A549 (cell line): ENCODE measurements around the gene ABCC2. TPM values are rescaled to one million over a fixed set of nuclear protein-coding genes. Genes with fewer than 3 reads are reported as not detected.

Experiments used
- ATAC-seq, 2 experiments: fragments of 200-7000 bp in 1 of 2; fragments of >200 bp in 1 of 2; cut with Nextera tagmentation in 1 of 2; cut with Tn5 transposase in 1 of 2; 3 replicates each; pipeline versions ENCODE4 v1.8.0 to v1.9.1; 2018 to 2020; ENCODE audit warnings: mild to moderate bottlenecking in 1 of 2, moderate library complexity in 1 of 2
- CTCF ChIA-PET: fragments of 300-600 bp; sonication (Branson Sonifier 250); formaldehyde crosslinking; extraction: SDS; loops from one replicate; lab custom pipeline; 2021; ENCODE audit warnings: antibody characterized with exemption, inconsistent platforms; lab: Yijun Ruan, JAX
- POLR2A ChIA-PET: fragments of 350-600 bp; formaldehyde crosslinking; extraction: SDS; loops from one replicate; lab custom pipeline; 2021; ENCODE audit warnings: antibody characterized with exemption, inconsistent platforms; lab: Yijun Ruan, JAX
- DNase-seq, 2 experiments: peaks; one replicate each; pipeline versions ENCODE4 v3.0.0 to v3.0.0-alpha.2; 2011 to 2016; ENCODE audit warnings: low read depth in 1 of 2, low spot score in 1 of 2
- FAIRE-seq: peaks from 2 replicates; lab custom pipeline; 2011; peaks lifted over from hg19 to GRCh38; lab: Jason Lieb, UNC
- H3K27ac ChIP-seq, 2 experiments: fragments of >200 bp; sonication (Bioruptor Twin); formaldehyde crosslinking; 3 replicates each; pipeline ENCODE4 v1.5.1; 2016 to 2017
- H3K4me1 ChIP-seq: fragments of >200 bp; sonication (Bioruptor Twin); formaldehyde crosslinking; 3 replicates; pipeline ENCODE4 v1.6.1; 2016
- H3K4me2 ChIP-seq: fragments of >200 bp; sonication (Bioruptor Twin); formaldehyde crosslinking; 3 replicates; pipeline ENCODE4 v1.6.1; 2016
- H3K4me3 ChIP-seq: fragments of >200 bp; sonication (Bioruptor Twin); formaldehyde crosslinking; 3 replicates; pipeline ENCODE4 v1.5.1; 2016
- H3K9me3 ChIP-seq: fragments of >200 bp; sonication (Bioruptor Twin); formaldehyde crosslinking; 3 replicates; pipeline ENCODE4 v1.6.1; 2016
- CBX8 ChIP-seq: fragments of 200-600 bp; sonication (generic); IDR thresholded peaks from 2 replicates; pipeline ENCODE4 v1.6.1; 2016
- CEBPB ChIP-seq, 2 experiments: fragments of >200 bp in 1 of 2; sonication (Bioruptor Twin) in 1 of 2; formaldehyde crosslinking in 1 of 2; IDR thresholded peaks; 2 replicates each; pipeline ENCODE4 v1.6.1; 2012 to 2016
- EHMT2 ChIP-seq: fragments of 200-600 bp; sonication (generic); IDR thresholded peaks from 2 replicates; pipeline ENCODE4 v1.6.1; 2016; ENCODE audit warnings: antibody characterized with exemption, low read depth, mild to moderate bottlenecking, moderate library complexity
- GATA3 ChIP-seq: IDR thresholded peaks from 2 replicates; pipeline ENCODE4 v1.6.1; 2012; ENCODE audit warnings: borderline replicate concordance
- HDAC2 ChIP-seq: fragments of 200-600 bp; sonication (generic); IDR thresholded peaks from 2 replicates; pipeline ENCODE4 v1.6.1; 2016
- HEYL ChIP-seq: fragments of 250-450 bp; sonication (Bioruptor Pico); IDR thresholded peaks from 2 replicates; pipeline ENCODE4 v1.8.0; 2021; ENCODE audit warnings: mild to moderate bottlenecking, moderate library complexity
- HOXA7 ChIP-seq: fragments of 250-450 bp; sonication (Bioruptor Pico); IDR thresholded peaks from 2 replicates; pipeline ENCODE4 v1.5.0; 2020; ENCODE audit warnings: mild to moderate bottlenecking, moderate library complexity
- JUN ChIP-seq, 2 experiments: fragments of >200 bp; sonication (Bioruptor Twin); formaldehyde crosslinking; IDR thresholded peaks; 2 replicates in 1 of 2; 3 replicates in 1 of 2; pipeline ENCODE4 v1.6.1; 2016 to 2017
- MAFK ChIP-seq: fragments of 450-650 bp; IDR thresholded peaks from 2 replicates; pipeline ENCODE4 v1.6.1; 2014; ENCODE audit not compliant: partially characterized antibody
- MYC ChIP-seq: IDR thresholded peaks from 2 replicates; pipeline ENCODE4 v1.6.1; 2012; ENCODE audit warnings: mild to moderate bottlenecking, inconsistent platforms, low read length, improper control_type of control experiment, borderline replicate concordance
- NFE2L2 ChIP-seq: fragments of 150-350 bp; conservative IDR thresholded peaks from 2 replicates; pipeline ENCODE4 v1.6.1; 2014; ENCODE audit warnings: low read length
- NPAS2 ChIP-seq: fragments of 250-450 bp; sonication (Bioruptor Pico); IDR thresholded peaks from 2 replicates; pipeline ENCODE4 v1.8.0; 2022; ENCODE audit warnings: mild to moderate bottlenecking, moderate library complexity, borderline replicate concordance
- NR3C1 ChIP-seq: fragments of >200 bp; sonication (Bioruptor Twin); formaldehyde crosslinking; IDR thresholded peaks from 3 replicates; pipeline ENCODE4 v1.6.1; 2017
- POLR2A ChIP-seq: IDR thresholded peaks from 2 replicates; pipeline ENCODE4 v1.6.1; 2012; ENCODE audit warnings: mild to moderate bottlenecking, low read length
- POLR2AphosphoS2 ChIP-seq: conservative IDR thresholded peaks from 2 replicates; pipeline ENCODE4 v1.6.1; 2012; ENCODE audit warnings: low read length, improper control_type of control experiment, inconsistent platforms
- RAD21 ChIP-seq, 2 experiments: fragments of >200 bp in 1 of 2; sonication (Bioruptor Twin) in 1 of 2; formaldehyde crosslinking in 1 of 2; IDR thresholded peaks in 1 of 2; conservative IDR thresholded peaks in 1 of 2; 2 replicates in 1 of 2; 3 replicates in 1 of 2; pipeline ENCODE4 v1.6.1; 2012 to 2018; ENCODE audit warnings: inconsistent platforms in 1 of 2
- RARB ChIP-seq: fragments of 250-450 bp; sonication (Bioruptor Pico); IDR thresholded peaks from 2 replicates; pipeline ENCODE4 v1.8.0; 2021; ENCODE audit warnings: mild to moderate bottlenecking, moderate library complexity
- SMC3 ChIP-seq: fragments of >200 bp; sonication (Bioruptor Twin); formaldehyde crosslinking; IDR thresholded peaks from 3 replicates; pipeline ENCODE4 v1.6.1; 2018; ENCODE audit warnings: inconsistent platforms
- ZNF302 ChIP-seq: fragments of 250-450 bp; sonication (Bioruptor Pico); IDR thresholded peaks from 2 replicates; pipeline ENCODE4 v1.9.0; 2021; ENCODE audit warnings: inconsistent platforms, mild to moderate bottlenecking, moderate library complexity
- ZSCAN20 ChIP-seq: fragments of 250-450 bp; sonication (Bioruptor Pico); IDR thresholded peaks from 2 replicates; pipeline ENCODE4 v1.8.0; 2022; ENCODE audit warnings: mild to moderate bottlenecking, moderate library complexity
- WGBS: methylation state at CpG from one replicate; pipeline ENCODE4 v1.1.6; 2017; ENCODE audit errors: missing lambda C conversion rate; 5-methylcytosine and 5-hydroxymethylcytosine counted together
- polyA plus RNA-seq, 4 experiments: library from polyadenylated mRNA; depleted of rRNA in 3 of 4; stranded (reverse); fragments of >200 nt; fragmentation: RNase III in 1 of 4; extraction: RNeasy Plus Mini Kit Qiagen cat#74134 plus additional on column Dnase treatment in 1 of 4; gene quantifications; 2 replicates in 3 of 4; 3 replicates in 1 of 4; pipeline ENCODE4 v1.2.3, GENCODE V29; 2011 to 2017
- TF ChIP-seq, protein P1 (sequence below): IDR thresholded peaks from 2 replicates; pipeline ENCODE4 v1.6.1; 2012; ENCODE audit warnings: low read depth, borderline replicate concordance
- TF ChIP-seq, protein P2 (sequence below): IDR thresholded peaks from 2 replicates; pipeline ENCODE4 v1.6.1; 2012
- TF ChIP-seq, protein P3 (sequence below): IDR thresholded peaks from 2 replicates; pipeline ENCODE4 v1.6.1; 2012
- TF ChIP-seq, protein P4 (sequence below): fragments of 200-600 bp; sonication (generic); IDR thresholded peaks from 2 replicates; pipeline ENCODE4 v1.6.1; 2016; ENCODE audit warnings: antibody characterized with exemption, mild to moderate bottlenecking, moderate library complexity
- TF ChIP-seq, protein P5 (sequence below): fragments of >200 bp; sonication (Bioruptor Twin); formaldehyde crosslinking; IDR thresholded peaks from 3 replicates; pipeline ENCODE4 v1.6.1; 2016

The ABCC2 gene
- polyA plus RNA-seq, 2 of the 4 experiments (the other 2 are of a cell fraction): 192 to 369 TPM

DNA sequence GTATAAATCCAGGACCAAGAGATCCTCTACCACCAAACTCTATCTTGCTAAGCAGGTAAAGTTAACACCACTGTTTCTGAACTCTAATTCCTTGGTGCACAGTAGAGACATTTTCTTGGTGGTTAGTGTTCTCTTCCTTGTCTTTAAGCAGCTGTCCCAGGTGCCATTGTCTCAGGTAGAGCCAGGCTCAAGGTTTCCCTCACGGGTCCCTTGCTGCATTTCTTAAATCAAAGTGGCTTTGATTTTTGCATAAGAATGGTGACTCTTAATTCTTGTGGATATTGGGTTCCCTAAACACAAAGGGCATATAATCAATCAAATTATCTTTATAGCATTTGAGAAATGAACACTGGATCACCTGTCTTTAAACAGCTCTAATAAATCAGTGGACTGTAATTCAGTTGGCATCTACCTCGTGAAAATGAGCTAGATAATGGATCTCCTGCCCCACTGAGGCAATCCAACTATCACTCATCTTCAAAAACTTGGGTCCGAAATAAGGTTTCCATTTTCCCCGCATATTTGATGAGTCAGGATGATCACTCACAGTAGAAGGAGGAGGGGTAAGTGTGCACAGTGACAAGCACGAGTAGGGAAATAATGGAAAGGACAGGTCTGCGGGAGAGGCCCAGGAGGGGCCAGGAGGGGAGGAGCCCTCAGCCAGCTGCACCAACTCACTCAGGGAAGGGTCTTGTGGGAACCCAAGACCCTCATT is 2.4 kb downstream of the ABCC2 start (continued):
- TF ChIP-seq NFE2L2: peak; percentile 87
- TF ChIP-seq HOXA7 (CRISPR knock-in tag): no peak
- no peak for TF ChIP-seq NR3C1
- no peak for TF ChIP-seq MYC
- TF ChIP-seq RARB (CRISPR knock-in tag): no peak
- TF ChIP-seq, protein P1, sequence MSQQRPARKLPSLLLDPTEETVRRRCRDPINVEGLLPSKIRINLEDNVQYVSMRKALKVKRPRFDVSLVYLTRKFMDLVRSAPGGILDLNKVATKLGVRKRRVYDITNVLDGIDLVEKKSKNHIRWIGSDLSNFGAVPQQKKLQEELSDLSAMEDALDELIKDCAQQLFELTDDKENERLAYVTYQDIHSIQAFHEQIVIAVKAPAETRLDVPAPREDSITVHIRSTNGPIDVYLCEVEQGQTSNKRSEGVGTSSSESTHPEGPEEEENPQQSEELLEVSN: peak; percentile 20; the same call in 1 of the 2 replicates
- TF ChIP-seq ZSCAN20 (CRISPR knock-in tag): 0 out of 2 replicates have a peak, but pooled peaks have one; percentile 33
- 0 out of 2 replicates have a peak, but pooled peaks have one; percentile 5 for TF ChIP-seq NPAS2 (CRISPR knock-in tag)
- TF ChIP-seq CBX8: no peak

DNA sequence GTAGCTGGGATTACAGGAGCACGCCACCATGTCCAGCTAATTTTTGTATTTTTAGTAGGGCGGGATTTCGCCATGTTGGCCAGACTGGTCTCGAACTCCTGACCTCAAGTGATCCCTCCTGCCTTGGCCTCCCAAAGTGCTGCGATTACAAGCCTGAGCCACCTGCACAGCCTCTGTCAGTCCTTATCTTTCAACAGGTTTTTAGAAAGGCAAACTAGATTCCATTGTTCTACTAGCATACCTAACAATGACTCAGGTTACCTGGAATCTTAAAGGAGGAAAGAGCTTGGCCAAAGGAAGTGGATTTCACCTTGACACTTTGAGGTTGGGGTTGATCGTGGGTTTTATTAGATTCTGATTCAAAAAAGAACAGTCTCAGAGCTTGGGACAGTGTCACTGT is 3.2 kb downstream of the ABCC2 start:
- Histone ChIP-seq H3K9me3 (no peaks in the 10 kb centered on the region), H3K4me1 (peaks cover 76% of the 10 kb centered on the region), H3K27ac (peak overlapping the region; percentile 98 to 100)
- CTCF ChIA-PET: interaction anchor here (1.4 to 2.5 kb wide), 3 partner anchors 9 to 53 kb away, joined by 4 to 11 read pairs (median 6); partner anchors contain the start of genes COX15 and CUTC
- WGBS: 45% methylated on average over 6 of the region's 6 CpGs
- no peak for ATAC-seq
- TF ChIP-seq ZSCAN20 (CRISPR knock-in tag) (no peak), CEBPB (IDR thresholded peaks at IDR 0.05) (no peak), POLR2AphosphoS2 (no peak), HDAC2 (no peak), MAFK (no peak), JUN (IDR thresholded peaks at IDR 0.05) (peak in 1 of 2 experiments; percentile 6; a peak in 1 of 5 replicates)
- TF ChIP-seq, protein P2, sequence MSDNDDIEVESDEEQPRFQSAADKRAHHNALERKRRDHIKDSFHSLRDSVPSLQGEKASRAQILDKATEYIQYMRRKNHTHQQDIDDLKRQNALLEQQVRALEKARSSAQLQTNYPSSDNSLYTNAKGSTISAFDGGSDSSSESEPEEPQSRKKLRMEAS: no peak
- TF ChIP-seq, protein P3, sequence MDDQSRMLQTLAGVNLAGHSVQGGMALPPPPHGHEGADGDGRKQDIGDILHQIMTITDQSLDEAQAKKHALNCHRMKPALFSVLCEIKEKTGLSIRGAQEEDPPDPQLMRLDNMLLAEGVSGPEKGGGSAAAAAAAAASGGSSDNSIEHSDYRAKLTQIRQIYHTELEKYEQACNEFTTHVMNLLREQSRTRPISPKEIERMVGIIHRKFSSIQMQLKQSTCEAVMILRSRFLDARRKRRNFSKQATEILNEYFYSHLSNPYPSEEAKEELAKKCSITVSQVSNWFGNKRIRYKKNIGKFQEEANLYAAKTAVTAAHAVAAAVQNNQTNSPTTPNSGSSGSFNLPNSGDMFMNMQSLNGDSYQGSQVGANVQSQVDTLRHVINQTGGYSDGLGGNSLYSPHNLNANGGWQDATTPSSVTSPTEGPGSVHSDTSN: no peak
- TF ChIP-seq, all 56 proteins: peak for 1
- H3K4me3 ChIP-seq: peak overlapping the region; percentile 82
- FAIRE-seq (no peak), DNase-seq (no peak)
- peak overlapping the region; percentile 99 for H3K4me2 ChIP-seq
- POLR2A ChIA-PET: interaction anchor here (1.4 to 3.2 kb wide), 2 partner anchors 14 to 53 kb away, joined by 4 to 18 read pairs; partner anchors contain the start of genes COX15 and CUTC

DNA sequence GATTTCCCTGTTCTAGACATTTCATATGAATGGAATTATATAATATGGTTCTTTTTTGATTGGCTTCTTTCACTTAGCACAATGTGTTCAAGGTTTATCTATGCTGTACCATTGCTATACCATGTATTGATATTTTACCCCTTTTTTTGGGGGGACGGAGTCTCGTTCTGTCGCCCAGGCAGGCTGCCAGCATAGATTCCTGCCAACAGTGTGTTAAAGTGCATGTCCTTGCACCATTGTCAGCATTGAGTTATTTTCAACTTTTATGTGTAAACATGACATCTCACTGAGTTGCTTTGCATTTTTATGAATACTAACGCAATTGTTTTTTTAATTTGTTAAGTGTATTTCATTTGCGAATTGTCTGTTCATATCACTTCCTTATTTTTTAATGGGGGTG is 4.9 kb downstream of the ABCC2 start:
- no peak for ATAC-seq

DNA sequence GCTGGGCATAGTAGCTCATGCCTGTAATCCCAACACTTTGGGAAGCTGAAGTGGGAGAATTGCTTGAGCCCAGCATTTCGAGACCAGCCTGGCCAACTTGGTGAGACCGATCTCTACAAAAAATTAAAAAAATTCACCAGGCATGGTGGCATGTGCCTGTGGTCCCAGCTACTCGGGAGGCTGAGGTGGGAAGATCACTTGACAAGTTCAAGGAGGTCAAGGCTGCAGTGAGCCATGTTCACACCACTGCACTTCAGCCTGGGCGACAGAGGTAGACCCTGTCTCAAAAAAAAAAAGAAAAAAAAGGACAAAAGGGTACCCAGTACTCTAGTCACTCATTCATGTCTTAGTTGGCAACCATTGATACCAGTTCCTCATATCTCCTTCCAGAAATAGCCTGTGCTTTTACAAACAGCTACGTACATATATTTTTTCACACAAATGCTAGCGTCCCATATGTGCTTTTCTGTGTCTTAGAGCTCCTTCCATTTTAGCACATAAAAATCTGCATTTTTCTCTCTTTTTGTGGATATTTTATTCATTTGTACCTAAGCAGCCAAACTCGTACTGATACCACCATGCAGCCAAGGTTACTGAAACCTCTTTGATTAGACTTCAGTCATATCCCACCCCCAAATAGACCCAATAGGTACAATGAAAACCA is 5.5 kb downstream of the ABCC2 start:
- no peak for ATAC-seq
- ChIA-PET CTCF (interaction anchor here (0.9 to 3.0 kb wide), 6 partner anchors 10 to 58 kb away, joined by 3 to 12 read pairs (median 6); partner anchors contain the start of genes COX15 and CUTC), POLR2A (interaction anchor here (1.0 to 2.5 kb wide), 4 partner anchors 10 to 56 kb away, joined by 3 to 16 read pairs (median 5); partner anchors contain the start of genes COX15 and CUTC)
- no peak for FAIRE-seq
- Histone ChIP-seq H3K9me3 (no peaks in the 10 kb centered on the region), H3K4me1 (peaks cover 79% of the 10 kb centered on the region), H3K4me3 (peak overlapping the region; percentile 34), H3K4me2 (peak overlapping the region; percentile 99), H3K27ac (peak overlapping the region; percentile 98 to 100)
- no peak for DNase-seq
- WGBS: 36% methylated on average over 7 of the region's 7 CpGs
- no peak for TF ChIP-seq HEYL (CRISPR knock-in tag)
- no peak for TF ChIP-seq EHMT2
- no peak for TF ChIP-seq ZNF302
- no peak for TF ChIP-seq GATA3
- TF ChIP-seq, protein P4, sequence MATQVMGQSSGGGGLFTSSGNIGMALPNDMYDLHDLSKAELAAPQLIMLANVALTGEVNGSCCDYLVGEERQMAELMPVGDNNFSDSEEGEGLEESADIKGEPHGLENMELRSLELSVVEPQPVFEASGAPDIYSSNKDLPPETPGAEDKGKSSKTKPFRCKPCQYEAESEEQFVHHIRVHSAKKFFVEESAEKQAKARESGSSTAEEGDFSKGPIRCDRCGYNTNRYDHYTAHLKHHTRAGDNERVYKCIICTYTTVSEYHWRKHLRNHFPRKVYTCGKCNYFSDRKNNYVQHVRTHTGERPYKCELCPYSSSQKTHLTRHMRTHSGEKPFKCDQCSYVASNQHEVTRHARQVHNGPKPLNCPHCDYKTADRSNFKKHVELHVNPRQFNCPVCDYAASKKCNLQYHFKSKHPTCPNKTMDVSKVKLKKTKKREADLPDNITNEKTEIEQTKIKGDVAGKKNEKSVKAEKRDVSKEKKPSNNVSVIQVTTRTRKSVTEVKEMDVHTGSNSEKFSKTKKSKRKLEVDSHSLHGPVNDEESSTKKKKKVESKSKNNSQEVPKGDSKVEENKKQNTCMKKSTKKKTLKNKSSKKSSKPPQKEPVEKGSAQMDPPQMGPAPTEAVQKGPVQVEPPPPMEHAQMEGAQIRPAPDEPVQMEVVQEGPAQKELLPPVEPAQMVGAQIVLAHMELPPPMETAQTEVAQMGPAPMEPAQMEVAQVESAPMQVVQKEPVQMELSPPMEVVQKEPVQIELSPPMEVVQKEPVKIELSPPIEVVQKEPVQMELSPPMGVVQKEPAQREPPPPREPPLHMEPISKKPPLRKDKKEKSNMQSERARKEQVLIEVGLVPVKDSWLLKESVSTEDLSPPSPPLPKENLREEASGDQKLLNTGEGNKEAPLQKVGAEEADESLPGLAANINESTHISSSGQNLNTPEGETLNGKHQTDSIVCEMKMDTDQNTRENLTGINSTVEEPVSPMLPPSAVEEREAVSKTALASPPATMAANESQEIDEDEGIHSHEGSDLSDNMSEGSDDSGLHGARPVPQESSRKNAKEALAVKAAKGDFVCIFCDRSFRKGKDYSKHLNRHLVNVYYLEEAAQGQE: no peak
- TF ChIP-seq SMC3: no peak
- TF ChIP-seq, protein P5, sequence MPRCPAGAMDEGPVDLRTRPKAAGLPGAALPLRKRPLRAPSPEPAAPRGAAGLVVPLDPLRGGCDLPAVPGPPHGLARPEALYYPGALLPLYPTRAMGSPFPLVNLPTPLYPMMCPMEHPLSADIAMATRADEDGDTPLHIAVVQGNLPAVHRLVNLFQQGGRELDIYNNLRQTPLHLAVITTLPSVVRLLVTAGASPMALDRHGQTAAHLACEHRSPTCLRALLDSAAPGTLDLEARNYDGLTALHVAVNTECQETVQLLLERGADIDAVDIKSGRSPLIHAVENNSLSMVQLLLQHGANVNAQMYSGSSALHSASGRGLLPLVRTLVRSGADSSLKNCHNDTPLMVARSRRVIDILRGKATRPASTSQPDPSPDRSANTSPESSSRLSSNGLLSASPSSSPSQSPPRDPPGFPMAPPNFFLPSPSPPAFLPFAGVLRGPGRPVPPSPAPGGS: no peak

More for the DNA sequence above, 4.9 kb downstream of the ABCC2 start:
- no peak for TF ChIP-seq RAD21 (conservative IDR thresholded peaks at IDR 0.05 in 1 of 2, IDR thresholded peaks at IDR 0.05 in 1 of 2)
- TF ChIP-seq POLR2A: no peak
- Histone ChIP-seq H3K4me2 (peak overlapping the region; percentile 99), H3K9me3 (no peaks in the 10 kb centered on the region), H3K27ac (peak overlapping the region; percentile 98 to 100), H3K4me3 (peak overlapping the region; percentile 34), H3K4me1 (peaks cover 75% of the 10 kb centered on the region)
- ChIA-PET CTCF (interaction anchor here (1.1 to 3.0 kb wide), 5 partner anchors 10 to 59 kb away, joined by 3 to 12 read pairs (median 6); no protein-coding TSS in a partner anchor), POLR2A (interaction anchor here (1.8 to 3.2 kb wide), 2 partner anchors 55 kb away, joined by 16 to 18 read pairs; partner anchors contain the start of genes COX15 and CUTC)
- DNase-seq (no peak), FAIRE-seq (peak; percentile 74)
- WGBS: 20% methylated on average over 5 of the region's 5 CpGs
